DND-41 (cell line): ENCODE data around the gene F10.

Experiments used
- CTCF ChIP-seq: IDR thresholded peaks from 2 replicates; pipeline ENCODE4 v1.5.1; 2012; ENCODE audit warnings: borderline replicate concordance, low read length, moderate library complexity, mild to moderate bottlenecking; ENCODE audit not compliant: poor library complexity, severe bottlenecking; ENCODE audit errors: extremely low read depth
- EZH2 ChIP-seq: IDR thresholded peaks from 3 replicates; pipeline ENCODE4 v1.6.1; 2012; ENCODE audit warnings: borderline replicate concordance, low read depth, mild to moderate bottlenecking, moderate library complexity, low read length, inconsistent platforms; ENCODE audit not compliant: severe bottlenecking

DNA sequence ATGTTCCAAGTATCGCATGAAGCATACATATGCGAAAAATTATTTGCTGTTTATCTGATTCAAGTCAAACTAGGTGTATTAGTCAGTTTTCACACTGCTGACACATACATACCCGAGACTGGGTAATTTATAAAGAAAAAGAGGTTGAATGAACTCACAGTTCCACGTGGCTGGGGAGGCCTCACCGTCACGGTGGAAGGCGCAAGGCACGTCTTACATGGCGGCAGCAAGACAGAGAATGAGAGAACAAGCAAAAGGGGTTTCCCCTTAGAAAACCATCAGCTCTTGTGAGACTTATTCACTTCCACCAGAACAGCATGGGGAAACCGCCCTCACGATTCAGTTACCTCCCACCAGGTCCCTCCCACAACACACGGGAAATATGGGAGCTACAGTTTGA is 22.9 kb downstream of the F10 start:
- TF ChIP-seq CTCF = no peak
- no peak for TF ChIP-seq EZH2
